Activated naive CD4-positive, alpha-beta T cell treated with anti-CD3 and anti-CD28 coated beads for 36 hours (primary cell): ENCODE measurements around the gene SRGAP3. TPM values are rescaled to one million over a fixed set of nuclear protein-coding genes. Genes with fewer than 3 reads are reported as not detected.

Source experiments
- CTCF ChIA-PET: fragments of 350-600 bp; sonication (Branson Sonifier 250); formaldehyde crosslinking; loops from one replicate; lab custom pipeline; 2021; ENCODE audit warnings: antibody characterized with exemption; lab: Charles Lee
- DNase-seq: peaks from one replicate; pipeline ENCODE4 v3.0.0-alpha.2; 2020
- H3K27ac Mint-ChIP-seq: one replicate; pipeline ENCODE4 v1.8.0; 2021; ENCODE audit warnings: mild to moderate bottlenecking, mixed read lengths
- H3K27me3 Mint-ChIP-seq: one replicate; pipeline ENCODE4 v1.8.0; 2021; ENCODE audit warnings: low read depth, mixed read lengths
- H3K36me3 Mint-ChIP-seq: one replicate; pipeline ENCODE4 v1.8.0; 2021; ENCODE audit warnings: low read depth, mixed read lengths
- H3K4me1 Mint-ChIP-seq: one replicate; pipeline ENCODE4 v1.8.0; 2021; ENCODE audit warnings: low read depth, mixed read lengths
- H3K4me3 Mint-ChIP-seq: one replicate; pipeline ENCODE4 v1.8.0; 2021; ENCODE audit warnings: mild to moderate bottlenecking, moderate library complexity, mixed read lengths
- H3K9me3 Mint-ChIP-seq: one replicate; pipeline ENCODE4 v1.8.0; 2021; ENCODE audit warnings: mixed read lengths
- intact Hi-C: fragments of 100-400 bp; cut with micrococcal nuclease; formaldehyde crosslinking; loops from one replicate; pipeline ENCODE4 v1.15.1; 2023
- total RNA-seq, 2 experiments: library from RNA; stranded (reverse); gene quantifications; one replicate each; pipeline ENCODE4 v1.2.3, GENCODE V29; 2021

The SRGAP3 gene
- total RNA-seq, 2 experiments from 2014 or later = 2.4 to 2.5 TPM

- Mint-ChIP-seq H3K4me3 (no peak overlapping the region), H3K9me3 (no peaks in the 10 kb centered on the region), H3K27me3 (no peaks in the 10 kb centered on the region), H3K27ac (no peak overlapping the region), H3K4me1 (no peaks in the 10 kb centered on the region), H3K36me3 (no peaks in the 10 kb centered on the region)
- intact Hi-C loops = no loop called here
- CTCF ChIA-PET = interaction anchor here (0.8 kb wide), 1 partner anchor 248 kb away, joined by 3 read pairs; no protein-coding TSS in a partner anchor
- DNase-seq = no peak
These were observed 31.0 kb downstream of the SRGAP3 start for GRCh38 chr3:9218514-9218846.

DNA sequence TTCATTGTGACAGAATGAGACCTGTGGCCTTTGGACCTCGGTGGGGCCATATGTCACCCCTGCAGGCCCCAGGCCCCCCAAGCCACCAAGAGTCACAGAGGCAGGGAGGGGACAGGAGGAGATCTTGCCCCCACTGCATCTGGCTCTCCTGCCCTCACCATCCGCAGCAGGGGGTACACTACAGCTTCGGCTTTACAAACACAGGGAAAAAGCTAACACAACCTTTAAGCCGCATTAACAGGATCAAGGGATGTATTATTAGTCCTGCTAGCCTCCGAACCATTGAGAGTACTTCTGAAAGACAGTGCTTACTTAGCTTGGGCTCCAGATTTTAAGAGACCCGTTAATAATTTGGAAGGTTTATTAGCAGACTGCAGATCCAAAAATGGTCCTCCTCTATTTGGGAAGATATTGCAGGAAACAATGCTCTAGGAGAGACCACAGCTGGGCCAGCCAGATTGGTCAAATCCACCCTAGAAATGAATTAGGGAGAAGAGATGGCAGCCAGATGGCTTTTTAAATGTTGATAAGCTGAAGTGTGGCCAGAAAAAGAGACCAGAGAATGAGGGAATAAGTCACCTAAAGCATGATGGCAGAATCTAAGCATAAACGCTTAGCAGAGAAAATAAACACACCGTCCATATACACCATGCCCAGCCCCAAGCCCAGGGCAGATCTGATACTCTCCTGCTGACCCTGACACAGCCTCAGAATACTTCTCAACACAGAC, 31.5 kb downstream of the SRGAP3 start:
- no peak overlapping the region for H3K4me3 Mint-ChIP-seq
- CTCF ChIA-PET = no interaction called here
- intact Hi-C loops = no loop called here
- no peak for DNase-seq
- no peaks in the 10 kb centered on the region for H3K9me3 Mint-ChIP-seq
- H3K27ac Mint-ChIP-seq = no peak overlapping the region
- no peaks in the 10 kb centered on the region for H3K36me3 Mint-ChIP-seq
- H3K4me1 Mint-ChIP-seq = no peaks in the 10 kb centered on the region
- H3K27me3 Mint-ChIP-seq = no peaks in the 10 kb centered on the region

DNA sequence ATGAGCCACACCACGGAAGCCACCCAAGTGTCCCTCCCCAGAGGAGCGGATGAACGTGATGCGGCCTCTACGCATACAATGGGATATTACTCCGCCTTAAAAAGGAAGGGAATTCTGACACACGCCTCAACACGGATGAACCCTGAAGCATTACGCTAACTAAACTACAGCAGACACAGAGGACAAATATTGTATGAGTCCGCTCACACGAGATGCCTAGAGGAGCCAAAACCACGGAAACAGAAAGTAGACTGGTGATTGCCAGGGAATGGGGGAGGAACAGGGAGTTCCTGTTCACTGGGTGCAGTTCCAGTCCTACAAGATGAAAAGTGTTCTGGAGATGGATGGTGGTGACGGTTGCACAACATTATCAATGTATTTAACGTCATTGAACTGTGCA, 32.7 kb downstream of the SRGAP3 start:
- Mint-ChIP-seq H3K4me3 (no peak overlapping the region), H3K27ac (no peak overlapping the region), H3K4me1 (no peaks in the 10 kb centered on the region), H3K9me3 (no peaks in the 10 kb centered on the region), H3K27me3 (no peaks in the 10 kb centered on the region), H3K36me3 (no peaks in the 10 kb centered on the region)
- no peak for DNase-seq
- intact Hi-C loops = no loop called here
- CTCF ChIA-PET = no interaction called here

- DNase-seq = no peak
- intact Hi-C loops = no loop called here
- CTCF ChIA-PET = interaction anchor here (0.7 to 1.0 kb wide), 2 partner anchors 12 to 1158 kb away, joined by 3 to 5 read pairs; no protein-coding TSS in a partner anchor
These were observed 34.8 kb downstream of the SRGAP3 start for GRCh38 chr3:9214599-9214998.

DNA sequence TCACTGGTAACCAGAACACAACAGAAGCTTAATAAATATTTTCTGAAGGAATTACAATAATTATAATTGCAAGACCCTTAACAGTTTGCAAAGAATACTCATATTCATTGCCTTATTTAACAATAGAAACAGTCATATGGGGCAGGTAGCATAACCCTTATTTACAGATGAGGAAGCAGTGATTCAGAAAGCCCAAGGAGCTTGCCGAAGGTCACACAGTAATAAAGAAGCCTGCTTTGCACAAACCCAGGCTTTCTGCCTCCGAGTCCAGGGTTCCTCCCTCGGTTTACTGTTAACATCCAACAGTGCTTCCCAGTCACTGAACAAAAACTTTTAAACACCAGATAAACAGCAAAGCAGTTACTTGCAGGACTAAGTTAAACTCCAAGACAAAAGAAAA, 35.3 kb downstream of the SRGAP3 start:
- Mint-ChIP-seq H3K4me3 (no peak overlapping the region), H3K9me3 (no peaks in the 10 kb centered on the region), H3K4me1 (no peaks in the 10 kb centered on the region), H3K36me3 (no peaks in the 10 kb centered on the region), H3K27ac (no peak overlapping the region), H3K27me3 (no peaks in the 10 kb centered on the region)
- no peak for DNase-seq
- CTCF ChIA-PET = interaction anchor here (0.7 to 1.3 kb wide), 3 partner anchors 12 to 1158 kb away, joined by 3 to 5 read pairs (median 3); no protein-coding TSS in a partner anchor
- intact Hi-C loops = no loop called here

More at GRCh38 chr3:9214599-9214998, 34.8 kb downstream of the SRGAP3 start:
- H3K27ac Mint-ChIP-seq = no peak overlapping the region
- no peaks in the 10 kb centered on the region for H3K4me1 Mint-ChIP-seq
- no peak overlapping the region for H3K4me3 Mint-ChIP-seq
- H3K27me3 Mint-ChIP-seq = no peaks in the 10 kb centered on the region
- no peaks in the 10 kb centered on the region for H3K36me3 Mint-ChIP-seq
- no peaks in the 10 kb centered on the region for H3K9me3 Mint-ChIP-seq

DNA sequence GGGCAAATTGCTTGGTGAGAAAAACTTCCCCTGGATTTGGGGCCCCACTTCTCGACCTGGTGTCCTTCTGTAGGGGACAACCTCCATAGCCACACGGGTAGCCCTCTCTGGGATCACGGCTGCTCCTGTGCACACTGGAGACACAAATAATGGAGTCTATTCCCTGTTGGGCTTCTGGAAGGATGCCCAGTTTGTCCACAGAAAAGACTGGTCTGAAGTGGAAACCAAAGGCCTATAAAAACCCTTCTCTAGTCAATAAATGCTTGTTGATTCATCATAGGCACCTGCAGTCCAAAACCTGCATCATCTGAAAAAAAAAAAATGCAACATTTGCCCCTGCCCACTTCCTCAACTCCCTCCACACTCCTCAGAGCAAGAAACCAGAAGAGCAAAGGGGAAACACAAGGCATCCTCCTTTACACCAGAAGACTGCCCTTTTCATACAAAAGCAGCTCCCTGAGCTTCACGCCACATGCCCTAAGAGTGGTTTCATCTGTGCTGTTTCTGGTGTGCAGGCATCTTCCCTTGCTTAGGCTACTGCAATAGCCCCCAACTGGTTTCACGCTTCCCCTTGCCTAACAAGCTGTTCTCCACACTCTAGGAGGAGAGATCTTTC, 36.3 kb downstream of the SRGAP3 start:
- no peaks in the 10 kb centered on the region for H3K27me3 Mint-ChIP-seq
- CTCF ChIA-PET = interaction anchor here (1.3 kb wide), 1 partner anchor 225 kb away, joined by 3 read pairs; no protein-coding TSS in a partner anchor
- intact Hi-C loops = no loop called here

GRCh38 chr3:9211155-9211950, 38.1 kb downstream of the SRGAP3 start:
- Mint-ChIP-seq H3K9me3 (no peaks in the 10 kb centered on the region), H3K27ac (no peak overlapping the region), H3K36me3 (no peaks in the 10 kb centered on the region), H3K4me1 (no peaks in the 10 kb centered on the region), H3K4me3 (no peak overlapping the region), H3K27me3 (no peaks in the 10 kb centered on the region)
- intact Hi-C loops = no loop called here
- CTCF ChIA-PET = interaction anchor here (0.9 kb wide), 1 partner anchor 91 kb away, joined by 5 read pairs; no protein-coding TSS in a partner anchor
- peak; percentile 13 for DNase-seq

More for the DNA sequence above, 36.3 kb downstream of the SRGAP3 start:
- Mint-ChIP-seq H3K9me3 (no peaks in the 10 kb centered on the region), H3K4me1 (no peaks in the 10 kb centered on the region), H3K27ac (no peak overlapping the region), H3K36me3 (no peaks in the 10 kb centered on the region), H3K4me3 (no peak overlapping the region)
- DNase-seq = no peak

- Mint-ChIP-seq H3K4me3 (no peak overlapping the region), H3K27ac (no peak overlapping the region), H3K9me3 (no peaks in the 10 kb centered on the region), H3K4me1 (no peaks in the 10 kb centered on the region), H3K27me3 (no peaks in the 10 kb centered on the region), H3K36me3 (no peaks in the 10 kb centered on the region)
- no peak for DNase-seq
- intact Hi-C loops = no loop called here
- CTCF ChIA-PET = interaction anchor here (1.0 kb wide), 1 partner anchor 95 kb away, joined by 3 read pairs; no protein-coding TSS in a partner anchor
These were observed 39.7 kb downstream of the SRGAP3 start for GRCh38 chr3:9209777-9210176.

GRCh38 chr3:9208605-9209152, 40.8 kb downstream of the SRGAP3 start:
- no peak for DNase-seq
- CTCF ChIA-PET = no interaction called here
- intact Hi-C loops = no loop called here
- Mint-ChIP-seq H3K27ac (no peak overlapping the region), H3K9me3 (no peaks in the 10 kb centered on the region), H3K4me1 (no peaks in the 10 kb centered on the region), H3K4me3 (no peak overlapping the region), H3K27me3 (no peaks in the 10 kb centered on the region), H3K36me3 (no peaks in the 10 kb centered on the region)

- H3K9me3 Mint-ChIP-seq = no peaks in the 10 kb centered on the region
- intact Hi-C loops = no loop called here
- H3K27ac Mint-ChIP-seq = no peak overlapping the region
- H3K4me1 Mint-ChIP-seq = no peaks in the 10 kb centered on the region
- CTCF ChIA-PET = no interaction called here
- no peaks in the 10 kb centered on the region for H3K27me3 Mint-ChIP-seq
- DNase-seq = no peak
- H3K4me3 Mint-ChIP-seq = no peak overlapping the region
- H3K36me3 Mint-ChIP-seq = no peaks in the 10 kb centered on the region
These were observed 42.2 kb downstream of the SRGAP3 start for GRCh38 chr3:9207116-9207763.

DNA sequence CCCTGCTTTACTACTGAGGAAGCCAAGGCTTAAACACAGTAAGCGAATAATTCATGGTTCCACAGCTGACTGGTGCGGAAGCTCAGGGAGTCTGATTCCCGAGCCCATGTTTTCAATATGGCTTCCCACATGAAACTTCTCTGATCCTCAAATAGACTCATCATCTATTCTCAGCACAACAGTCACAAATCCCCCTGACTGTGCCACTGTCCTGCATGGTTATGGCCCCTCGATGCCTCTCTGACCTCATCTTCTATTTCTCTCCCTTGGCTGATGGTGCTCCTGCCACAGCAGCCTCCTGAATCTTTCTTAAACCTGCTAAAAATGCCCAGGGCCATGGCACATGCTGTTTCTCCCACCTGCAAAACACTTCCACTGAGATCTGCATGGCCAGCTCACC, 43.2 kb downstream of the SRGAP3 start:
- CTCF ChIA-PET = no interaction called here
- DNase-seq = no peak
- H3K27ac Mint-ChIP-seq = no peak overlapping the region
- no peaks in the 10 kb centered on the region for H3K27me3 Mint-ChIP-seq
- no peaks in the 10 kb centered on the region for H3K36me3 Mint-ChIP-seq
- no peaks in the 10 kb centered on the region for H3K4me1 Mint-ChIP-seq
- no peaks in the 10 kb centered on the region for H3K9me3 Mint-ChIP-seq
- intact Hi-C loops = no loop called here
- no peak overlapping the region for H3K4me3 Mint-ChIP-seq
